ENCODE measurements around the gene HNRNPR. TPM values are rescaled to one million over a fixed set of nuclear protein-coding genes. Genes with fewer than 3 reads are reported as not detected.

The HNRNPR gene
- total and polyA plus RNA-seq, 9 of the 15 experiments (the other 6 are each of a cell fraction or from before 2014, with no cell fraction given), result 80.9 to 372 (median 301) TPM

DNA sequence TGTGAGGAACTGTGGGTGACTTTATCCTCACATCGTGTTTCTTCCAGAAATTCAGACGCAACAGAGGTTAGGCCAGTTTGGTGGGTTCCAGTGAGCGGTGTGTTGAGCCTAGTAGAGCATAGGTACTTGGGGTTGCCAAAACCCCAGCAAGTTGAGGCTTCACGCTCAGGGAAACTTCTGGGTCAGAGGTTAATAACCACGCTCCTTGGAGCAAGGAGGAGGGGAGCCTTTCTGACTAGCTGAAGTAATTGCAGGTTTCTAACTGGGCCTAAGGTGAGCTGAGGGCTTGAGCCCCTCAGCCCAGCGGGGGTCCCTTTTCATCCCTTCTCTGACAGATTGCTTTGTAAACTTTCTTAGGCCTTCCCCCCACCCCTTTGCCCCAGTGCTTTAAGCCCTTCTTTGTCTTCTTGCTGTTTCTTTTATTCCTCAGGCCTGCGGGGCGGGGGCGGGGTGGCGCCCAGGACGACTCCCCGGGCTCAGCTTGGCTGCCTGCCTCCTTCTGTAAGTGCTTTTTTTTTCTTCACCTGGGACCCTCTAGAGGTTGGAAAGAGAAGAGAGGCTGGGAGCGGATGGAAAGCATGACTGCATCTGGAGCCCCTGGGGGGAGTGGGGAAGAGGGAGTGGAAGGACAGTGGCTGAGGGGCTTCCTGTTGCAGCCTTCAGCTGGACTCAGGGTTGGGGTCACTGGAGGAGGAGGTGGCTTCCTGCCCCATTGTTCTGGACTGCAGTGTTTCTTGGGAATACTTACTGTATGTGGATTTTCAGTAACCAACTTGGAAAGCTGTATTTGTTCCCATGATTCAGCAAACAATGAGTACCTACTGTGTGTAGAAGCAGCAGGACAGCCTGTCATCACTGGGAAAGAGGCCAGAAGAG is 26.9 kb upstream of the HNRNPR start (continued):
- peak; percentile 26 for TF ChIP-seq SAP30 (IDR thresholded peaks at IDR 0.05; ENCODE audit: borderline replicate concordance, insufficient read depth, low read depth, low read length, poor library complexity, severe bottlenecking)
- TF ChIP-seq, protein P1, sequence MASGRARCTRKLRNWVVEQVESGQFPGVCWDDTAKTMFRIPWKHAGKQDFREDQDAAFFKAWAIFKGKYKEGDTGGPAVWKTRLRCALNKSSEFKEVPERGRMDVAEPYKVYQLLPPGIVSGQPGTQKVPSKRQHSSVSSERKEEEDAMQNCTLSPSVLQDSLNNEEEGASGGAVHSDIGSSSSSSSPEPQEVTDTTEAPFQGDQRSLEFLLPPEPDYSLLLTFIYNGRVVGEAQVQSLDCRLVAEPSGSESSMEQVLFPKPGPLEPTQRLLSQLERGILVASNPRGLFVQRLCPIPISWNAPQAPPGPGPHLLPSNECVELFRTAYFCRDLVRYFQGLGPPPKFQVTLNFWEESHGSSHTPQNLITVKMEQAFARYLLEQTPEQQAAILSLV (tag; IDR thresholded peaks at IDR 0.05), result no peak
- TF ChIP-seq RFX1 (IDR thresholded peaks at IDR 0.05), result no peak
- TF ChIP-seq TFAM (CRISPR knock-in tag; conservative IDR thresholded peaks at IDR 0.05), result no peak
- no peak for TF ChIP-seq KDM5B (IDR thresholded peaks at IDR 0.05; ENCODE audit: insufficient replicate concordance, low read depth, low read length)
- no peak for TF ChIP-seq TAF9B (IDR thresholded peaks at IDR 0.05; ENCODE audit: partially characterized antibody)
- TF ChIP-seq MIER1 (IDR thresholded peaks at IDR 0.05; ENCODE audit: low read depth), result no peak
- no peak for TF ChIP-seq ZC3H11A (IDR thresholded peaks at IDR 0.05; ENCODE audit: low read depth, low read length)
- no peak for TF ChIP-seq POLR3G (IDR thresholded peaks at IDR 0.05; ENCODE audit: extremely low read depth, insufficient read length, insufficient replicate concordance)
- TF ChIP-seq E2F3 (CRISPR knock-in tag; IDR thresholded peaks at IDR 0.05), result no peak
- 0 out of 2 replicates have a peak, but pooled peaks have one; percentile 19 for TF ChIP-seq NBN (IDR thresholded peaks at IDR 0.05; ENCODE audit: low read depth)
- TF ChIP-seq CEBPB (tag; IDR thresholded peaks at IDR 0.05), result no peak
- TF ChIP-seq, protein P2, sequence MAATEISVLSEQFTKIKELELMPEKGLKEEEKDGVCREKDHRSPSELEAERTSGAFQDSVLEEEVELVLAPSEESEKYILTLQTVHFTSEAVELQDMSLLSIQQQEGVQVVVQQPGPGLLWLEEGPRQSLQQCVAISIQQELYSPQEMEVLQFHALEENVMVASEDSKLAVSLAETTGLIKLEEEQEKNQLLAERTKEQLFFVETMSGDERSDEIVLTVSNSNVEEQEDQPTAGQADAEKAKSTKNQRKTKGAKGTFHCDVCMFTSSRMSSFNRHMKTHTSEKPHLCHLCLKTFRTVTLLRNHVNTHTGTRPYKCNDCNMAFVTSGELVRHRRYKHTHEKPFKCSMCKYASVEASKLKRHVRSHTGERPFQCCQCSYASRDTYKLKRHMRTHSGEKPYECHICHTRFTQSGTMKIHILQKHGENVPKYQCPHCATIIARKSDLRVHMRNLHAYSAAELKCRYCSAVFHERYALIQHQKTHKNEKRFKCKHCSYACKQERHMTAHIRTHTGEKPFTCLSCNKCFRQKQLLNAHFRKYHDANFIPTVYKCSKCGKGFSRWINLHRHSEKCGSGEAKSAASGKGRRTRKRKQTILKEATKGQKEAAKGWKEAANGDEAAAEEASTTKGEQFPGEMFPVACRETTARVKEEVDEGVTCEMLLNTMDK (IDR thresholded peaks at IDR 0.05; ENCODE audit: borderline replicate concordance, insufficient read depth, low read depth, low read length, poor library complexity, severe bottlenecking), result no peak
- TF ChIP-seq HOXB6 (CRISPR knock-in tag; IDR thresholded peaks at IDR 0.05; ENCODE audit: borderline replicate concordance), result no peak
- no peak for TF ChIP-seq RBM25 (IDR thresholded peaks at IDR 0.05; ENCODE audit: low read depth, low read length, severe bottlenecking)
- no peak for TF ChIP-seq MEF2A (IDR thresholded peaks at IDR 0.05; ENCODE audit: control insufficient read depth, low read depth, low read length)
- no peak for TF ChIP-seq CREM (IDR thresholded peaks at IDR 0.05; ENCODE audit: low read depth)
- no peak; the same call in 1 of the 2 replicates for TF ChIP-seq SMARCC2 (IDR thresholded peaks at IDR 0.05; ENCODE audit: low read depth)
- no peak for TF ChIP-seq POLR2A (conservative IDR thresholded peaks at IDR 0.05)
- no peak for TF ChIP-seq ATF7 (IDR thresholded peaks at IDR 0.05)
- no peak for TF ChIP-seq TARDBP (IDR thresholded peaks at IDR 0.05)
- peak in 1 of 2 experiments; percentile 56; a peak in 1 of 4 replicates for TF ChIP-seq HDAC1 (IDR thresholded peaks at IDR 0.05)
- TF ChIP-seq ZNF354B (CRISPR knock-in tag; IDR thresholded peaks at IDR 0.05), result no peak
- no peak for TF ChIP-seq ZBTB8A (IDR thresholded peaks at IDR 0.05; ENCODE audit: partially characterized antibody)
- no peak for TF ChIP-seq NR4A1 (CRISPR knock-in tag; IDR thresholded peaks at IDR 0.05)
- no peak for TF ChIP-seq NR4A1 (tag; IDR thresholded peaks at IDR 0.05)
- TF ChIP-seq TAL1 (IDR thresholded peaks at IDR 0.05), result 0 out of 2 replicates have a peak, but pooled peaks have one; percentile 5

Data from K562 (cell line).